Body of pancreas (tissue), 4 donors: ENCODE results near the gene SCMH1. TPM values are rescaled to one million over a fixed set of nuclear protein-coding genes. Genes with fewer than 3 reads are reported as not detected.
"Not testable (repeated sequence)": the region's sequence is repeated elsewhere in the genome, so short reads cannot be mapped to it uniquely, and the experiment has no call there.

Experiments used
- ATAC-seq: fragments of 150-250 bp; one replicate; pipeline ENCODE4 v1.9.1; 2016
- DNase-seq, 4 donors: peaks; one replicate each; pipeline ENCODE4 v3.0.0-alpha.2; 2019
- H3K27ac ChIP-seq, 4 donors: fragments of 200-600 bp; sonication (generic); 1 replicate in 3 of 4; 2 replicates in 1 of 4; pipeline versions ENCODE4 v1.5.1 to v1.6.1; 2016 to 2019; ENCODE audit warnings: mild to moderate bottlenecking in 1 of 4, mixed read lengths in 1 of 4, moderate library complexity in 1 of 4
- H3K27me3 ChIP-seq, 2 donors: fragments of 200-600 bp; sonication (generic); one replicate each; pipeline ENCODE4 v1.6.0; 2016; ENCODE audit warnings: mild to moderate bottlenecking in 1 of 2
- H3K36me3 ChIP-seq, 2 donors: fragments of 200-600 bp; sonication (generic); replicated peaks in 1 of 2; 2 replicates each; pipeline ENCODE4 v1.5.1; 2016; ENCODE audit warnings: low read depth in 2 of 2; ENCODE audit not compliant: insufficient read depth in 1 of 2
- H3K4me1 ChIP-seq: fragments of 200-600 bp; sonication (generic); one replicate; pipeline ENCODE4 v1.6.0; 2016
- H3K4me3 ChIP-seq, 2 donors: fragments of 200-600 bp; sonication (generic); 1 replicate in 1 of 2; 2 replicates in 1 of 2; pipeline ENCODE4 v1.5.1; 2016 to 2019
- H3K9me3 ChIP-seq, 3 donors: fragments of 200-600 bp; sonication (generic); 1 replicate in 2 of 3; 2 replicates in 1 of 3; pipeline ENCODE4 v1.5.1; 2016
- CTCF ChIP-seq, 7 experiments: fragments of 450-650 bp in 4 of 7; fragments of 200-600 bp in 3 of 7; sonication (generic) in 3 of 7; IDR thresholded peaks; one replicate each; pipeline ENCODE4 v1.5.1; 2016 to 2019; ENCODE audit warnings: antibody characterized with exemption in 7 of 7
- POLR2A ChIP-seq, 3 donors: fragments of 450-650 bp; IDR thresholded peaks; one replicate each; pipeline ENCODE4 v1.6.1; 2016; ENCODE audit warnings: antibody characterized with exemption in 3 of 3, mild to moderate bottlenecking in 2 of 3
- WGBS, 2 donors: methylation state at CpG; one replicate each; pipeline ENCODE4 v1.1.5; 2017; 5-methylcytosine and 5-hydroxymethylcytosine counted together
- intact Hi-C: fragments of 100-400 bp; cut with DNase I; formaldehyde crosslinking; loops from one replicate; pipeline ENCODE4 v1.15.1; 2023
- total RNA-seq, 2 donors: library from RNA; depleted of rRNA; stranded (reverse); fragments of >200 nt; gene quantifications; one replicate each; pipeline ENCODE4 v1.1.0, GENCODE V29; 2016

SCMH1 gene
- total RNA-seq, 2 donors from 2014 or later, result 25.4 to 33.3 TPM

- no peak for TF ChIP-seq POLR2A (IDR thresholded peaks at IDR 0.05)
- TF ChIP-seq CTCF (IDR thresholded peaks at IDR 0.05), result no peak
- ATAC-seq (peak; percentile 42), DNase-seq (no peak)
- 69 to 87% methylated on average over 2 of the region's 2 CpGs for WGBS, 2 donors
- H3K4me3 ChIP-seq, result no peak overlapping the region
- H3K27ac ChIP-seq, result no peak overlapping the region
- H3K36me3 ChIP-seq, result no peaks in the 10 kb centered on the region
- peaks cover 11% of the 10 kb centered on the region for H3K4me1 ChIP-seq
- no peaks in the 10 kb centered on the region for H3K9me3 ChIP-seq
- H3K27me3 ChIP-seq, result no peaks in the 10 kb centered on the region
- intact Hi-C loops, result no loop called here
Measured at GRCh38 chr1:41149570-41149969, 92.5 kb downstream of the SCMH1 start.

GRCh38 chr1:41144285-41144684, 97.8 kb downstream of the SCMH1 start:
- TF ChIP-seq CTCF (IDR thresholded peaks at IDR 0.05) (no peak), POLR2A (IDR thresholded peaks at IDR 0.05) (no peak)
- ATAC-seq (no peak), DNase-seq (no peak)
- Histone ChIP-seq H3K4me1 (no peaks in the 10 kb centered on the region), H3K36me3 (peaks cover 0 to 2% of the 10 kb centered on the region in 2 donors), H3K4me3 (no peak overlapping the region), H3K27me3 (no peaks in the 10 kb centered on the region), H3K9me3 (peaks cover 0 to 6% (median 0%) of the 10 kb centered on the region in 3 donors), H3K27ac (no peak overlapping the region)
- intact Hi-C loops, result no loop called here
- WGBS, 2 donors, result 100% methylated on average over 1 of the region's 1 CpG

- ATAC-seq (no peak), DNase-seq (no peak)
- no peaks in the 10 kb centered on the region for H3K4me1 ChIP-seq
- H3K4me3 ChIP-seq, result no peak overlapping the region
- WGBS, 2 donors, result 95% methylated on average over 1 of the region's 1 CpG
- H3K27me3 ChIP-seq, result no peaks in the 10 kb centered on the region
- intact Hi-C loops, result no loop called here
- H3K36me3 ChIP-seq, result peaks cover 0 to 4% of the 10 kb centered on the region in 2 donors
- H3K27ac ChIP-seq, result no peak overlapping the region
- H3K9me3 ChIP-seq, result peaks cover 0 to 6% (median 0%) of the 10 kb centered on the region in 3 donors
- TF ChIP-seq CTCF (IDR thresholded peaks at IDR 0.05) (no peak), POLR2A (IDR thresholded peaks at IDR 0.05) (no peak)
Measured at GRCh38 chr1:41138549-41138948, 103.6 kb downstream of the SCMH1 start.

- no peaks in the 10 kb centered on the region for H3K27me3 ChIP-seq
- DNase-seq (no peak), ATAC-seq (no peak)
Measured at GRCh38 chr1:41135196-41135947, 106.7 kb downstream of the SCMH1 start.

GRCh38 chr1:41134325-41134724, 107.8 kb downstream of the SCMH1 start:
- WGBS, 2 donors, result 89 to 96% methylated on average over 2 of the region's 2 CpGs

More at GRCh38 chr1:41135196-41135947, 106.7 kb downstream of the SCMH1 start:
- H3K4me1 ChIP-seq, result no peaks in the 10 kb centered on the region
- peaks cover 0 to 3% of the 10 kb centered on the region in 2 donors for H3K36me3 ChIP-seq
- TF ChIP-seq CTCF (IDR thresholded peaks at IDR 0.05), result no peak
- no peak for TF ChIP-seq POLR2A (IDR thresholded peaks at IDR 0.05)
- peaks cover 0 to 3% (median 0%) of the 10 kb centered on the region in 3 donors for H3K9me3 ChIP-seq
- H3K4me3 ChIP-seq, result no peak overlapping the region
- intact Hi-C loops, result no loop called here
- H3K27ac ChIP-seq, result no peak overlapping the region
- WGBS, 2 donors, result 96 to 100% methylated on average over 1 of the region's 1 CpG

More at GRCh38 chr1:41134325-41134724, 107.8 kb downstream of the SCMH1 start:
- H3K27ac ChIP-seq, H3K27me3 ChIP-seq, H3K9me3 ChIP-seq, H3K4me1 ChIP-seq, DNase-seq, H3K4me3 ChIP-seq, H3K36me3 ChIP-seq, ATAC-seq, intact Hi-C loops: not testable (repeated sequence)
